ENCODE data around the gene TP53I11. TPM values are rescaled to one million over a fixed set of nuclear protein-coding genes. Genes with fewer than 3 reads are reported as not detected.

The TP53I11 gene
- total and polyA plus RNA-seq, 2 donors (not counting 1 experiment from before 2014, with no cell fraction given): 25.0 to 229 TPM

DNA sequence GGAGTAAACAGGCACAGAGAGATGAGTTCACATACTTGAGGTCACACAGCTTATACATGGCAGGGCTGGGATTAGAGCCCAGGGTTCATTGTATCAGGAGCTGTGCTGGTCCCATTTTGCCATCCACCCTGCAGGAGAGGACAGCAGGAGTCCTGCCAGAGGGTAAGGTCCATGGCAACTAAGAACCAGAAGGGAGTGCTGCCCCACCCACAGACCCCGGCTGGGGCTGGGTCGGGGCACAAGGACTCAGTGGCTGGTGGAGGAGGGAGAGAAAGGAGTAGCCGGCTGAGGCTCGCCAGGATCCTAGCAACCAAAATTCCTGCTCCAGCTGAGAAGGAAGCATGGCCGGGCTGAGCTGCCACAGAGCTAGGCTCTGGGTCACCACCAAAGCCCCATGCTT, 25.9 kb upstream of the TP53I11 start:
- H3K4me3 Mint-ChIP-seq: no peak overlapping the region
- no peaks in the 10 kb centered on the region for H3K79me2 ChIP-seq (ENCODE audit: control insufficient read depth, insufficient read depth, low read length)

DNA sequence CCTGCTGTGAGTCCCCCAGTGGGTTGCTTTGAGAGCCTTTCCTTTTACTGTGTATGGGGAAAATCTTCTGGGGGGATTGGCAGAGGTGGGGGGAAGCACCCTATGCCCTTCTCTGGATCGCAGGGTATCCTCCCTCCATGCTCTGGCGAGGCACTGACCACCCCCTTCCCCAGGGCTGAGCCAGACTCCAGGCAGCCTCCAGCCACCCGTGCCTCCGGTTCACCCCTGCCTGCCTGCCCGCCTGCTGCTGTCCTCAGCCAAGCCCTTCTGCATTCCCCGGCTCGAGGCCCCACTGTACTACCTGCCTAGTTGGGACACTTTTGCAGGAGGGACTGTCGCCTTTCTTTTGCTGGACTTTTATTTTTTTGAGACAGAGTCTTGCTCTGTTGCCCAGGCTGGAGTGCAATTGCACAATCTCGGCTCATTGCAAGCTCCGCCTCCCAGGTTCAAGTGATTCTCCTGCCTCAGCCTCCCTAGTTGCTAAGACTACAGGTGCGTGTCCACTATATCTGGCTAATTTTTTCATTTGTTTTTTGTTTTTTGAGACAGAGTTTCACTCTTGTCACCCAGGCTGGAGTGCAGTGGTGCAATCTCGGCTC, 23.8 kb upstream of the TP53I11 start:
- CTCF ChIA-PET: interaction anchor here (6.7 kb wide), 1 partner anchor 129 kb away, joined by 37 read pairs; no protein-coding TSS in a partner anchor
- Mint-ChIP-seq H3K9me3 (ENCODE audit: insufficient read depth) (no peaks in the 10 kb centered on the region), H3K27me3 (no peaks in the 10 kb centered on the region), H3K4me1 (peaks cover 2% of the 10 kb centered on the region), H3K4me3 (no peak overlapping the region), H3K27ac (no peak overlapping the region)
- no peak overlapping the region for H2AFZ ChIP-seq (ENCODE audit: insufficient read depth, low read depth, low read length, poor library complexity, severe bottlenecking)
- no peak overlapping the region for H3K9ac ChIP-seq (ENCODE audit: low read length)
- WGBS (ENCODE audit: insufficient coverage): 89% methylated on average over 11 of the region's 12 CpGs
- POLR2A ChIA-PET: no interaction called here
- H4K20me1 ChIP-seq (ENCODE audit: control insufficient read depth, insufficient read depth, low read length, poor library complexity, severe bottlenecking): no peaks in the 10 kb centered on the region
- no peaks in the 10 kb centered on the region for H3K79me2 ChIP-seq (ENCODE audit: control insufficient read depth, insufficient read depth, low read length)
- H3K9me3 ChIP-seq (ENCODE audit: control extremely low read depth in 1 of 3, control insufficient read depth in 2 of 3, insufficient read depth in 1 of 3, low read length in 2 of 3): no peaks in the 10 kb centered on the region
- DNase-seq (no peak), ATAC-seq (ENCODE audit: low read depth) (no peak)
- no peak overlapping the region for H3K27ac ChIP-seq (ENCODE audit: low read length in 2 of 2)
- no peak overlapping the region for H3K4me3 ChIP-seq (ENCODE audit: control extremely low read depth in 1 of 5, extremely low read depth in 1 of 5, insufficient read depth in 1 of 5, low read depth in 2 of 5, low read length in 4 of 5)
- H3K4me1 ChIP-seq (ENCODE audit: control insufficient read depth in 2 of 2, insufficient read depth in 2 of 2, low read length in 2 of 2): peaks cover 6 to 8% of the 10 kb centered on the region in 2 donors
- H3K36me3 ChIP-seq (replicated peaks in 1 of 2; ENCODE audit: control extremely low read depth in 1 of 2, control insufficient read depth in 1 of 2, extremely low read depth in 1 of 2, insufficient read depth in 2 of 2, low read length in 1 of 2): no peaks in the 10 kb centered on the region
- H3K27me3 ChIP-seq (replicated peaks in 1 of 4; ENCODE audit: control extremely low read depth in 1 of 4, control insufficient read depth in 3 of 4, insufficient read depth in 4 of 4, low read length in 3 of 4): peaks cover 0 to 13% (median 2%) of the 10 kb centered on the region in 4 experiments
- H3K4me2 ChIP-seq (replicated peaks; ENCODE audit: low read depth, low read length, poor library complexity, severe bottlenecking): no peak overlapping the region
- TF ChIP-seq, protein P1, sequence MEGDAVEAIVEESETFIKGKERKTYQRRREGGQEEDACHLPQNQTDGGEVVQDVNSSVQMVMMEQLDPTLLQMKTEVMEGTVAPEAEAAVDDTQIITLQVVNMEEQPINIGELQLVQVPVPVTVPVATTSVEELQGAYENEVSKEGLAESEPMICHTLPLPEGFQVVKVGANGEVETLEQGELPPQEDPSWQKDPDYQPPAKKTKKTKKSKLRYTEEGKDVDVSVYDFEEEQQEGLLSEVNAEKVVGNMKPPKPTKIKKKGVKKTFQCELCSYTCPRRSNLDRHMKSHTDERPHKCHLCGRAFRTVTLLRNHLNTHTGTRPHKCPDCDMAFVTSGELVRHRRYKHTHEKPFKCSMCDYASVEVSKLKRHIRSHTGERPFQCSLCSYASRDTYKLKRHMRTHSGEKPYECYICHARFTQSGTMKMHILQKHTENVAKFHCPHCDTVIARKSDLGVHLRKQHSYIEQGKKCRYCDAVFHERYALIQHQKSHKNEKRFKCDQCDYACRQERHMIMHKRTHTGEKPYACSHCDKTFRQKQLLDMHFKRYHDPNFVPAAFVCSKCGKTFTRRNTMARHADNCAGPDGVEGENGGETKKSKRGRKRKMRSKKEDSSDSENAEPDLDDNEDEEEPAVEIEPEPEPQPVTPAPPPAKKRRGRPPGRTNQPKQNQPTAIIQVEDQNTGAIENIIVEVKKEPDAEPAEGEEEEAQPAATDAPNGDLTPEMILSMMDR (IDR thresholded peaks at IDR 0.05): no peak
- no peak for TF ChIP-seq EZH2 (IDR thresholded peaks at IDR 0.05; ENCODE audit: borderline replicate concordance, insufficient read depth, low read depth, low read length, poor library complexity, severe bottlenecking)
- intact Hi-C loops (cut with micrococcal nuclease): no loop called here

More for the DNA sequence above, 25.9 kb upstream of the TP53I11 start:
- no peak for TF ChIP-seq EZH2 (IDR thresholded peaks at IDR 0.05; ENCODE audit: borderline replicate concordance, insufficient read depth, low read depth, low read length, poor library complexity, severe bottlenecking)
- TF ChIP-seq, protein P1 (IDR thresholded peaks at IDR 0.05): no peak
- no peaks in the 10 kb centered on the region for H3K36me3 ChIP-seq (replicated peaks in 1 of 2; ENCODE audit: control extremely low read depth in 1 of 2, control insufficient read depth in 1 of 2, extremely low read depth in 1 of 2, insufficient read depth in 2 of 2, low read length in 1 of 2)
- no peaks in the 10 kb centered on the region for H3K9me3 ChIP-seq (ENCODE audit: control extremely low read depth in 1 of 3, control insufficient read depth in 2 of 3, insufficient read depth in 1 of 3, low read length in 2 of 3)
- no peaks in the 10 kb centered on the region for H4K20me1 ChIP-seq (ENCODE audit: control insufficient read depth, insufficient read depth, low read length, poor library complexity, severe bottlenecking)
- intact Hi-C loops (cut with micrococcal nuclease): no loop called here
- H3K9ac ChIP-seq (ENCODE audit: low read length): no peak overlapping the region
- H3K27me3 Mint-ChIP-seq: no peaks in the 10 kb centered on the region
- H3K4me1 ChIP-seq (ENCODE audit: control insufficient read depth in 2 of 2, insufficient read depth in 2 of 2, low read length in 2 of 2): peaks cover 12 to 21% of the 10 kb centered on the region in 2 donors
- 100% methylated on average over 4 of the region's 5 CpGs for WGBS (ENCODE audit: insufficient coverage)
- H3K4me3 ChIP-seq (ENCODE audit: control extremely low read depth in 1 of 5, extremely low read depth in 1 of 5, insufficient read depth in 1 of 5, low read depth in 2 of 5, low read length in 4 of 5): no peak overlapping the region
- DNase-seq (no peak), ATAC-seq (ENCODE audit: low read depth) (no peak)
- no peak overlapping the region for H3K4me2 ChIP-seq (replicated peaks; ENCODE audit: low read depth, low read length, poor library complexity, severe bottlenecking)
- H3K27ac ChIP-seq (ENCODE audit: low read length in 2 of 2): no peak overlapping the region
- POLR2A ChIA-PET: no interaction called here
- H3K27ac Mint-ChIP-seq: no peak overlapping the region
- H3K27me3 ChIP-seq (replicated peaks in 1 of 4; ENCODE audit: control extremely low read depth in 1 of 4, control insufficient read depth in 3 of 4, insufficient read depth in 4 of 4, low read length in 3 of 4): peaks cover 0 to 13% (median 2%) of the 10 kb centered on the region in 4 experiments
- peaks cover 11% of the 10 kb centered on the region for H3K4me1 Mint-ChIP-seq
- no peaks in the 10 kb centered on the region for H3K9me3 Mint-ChIP-seq (ENCODE audit: insufficient read depth)
- CTCF ChIA-PET: interaction anchor here (0.8 to 6.7 kb wide), 9 partner anchors 8 to 127 kb away, joined by 3 to 37 read pairs (median 4); no protein-coding TSS in a partner anchor
- no peak overlapping the region for H2AFZ ChIP-seq (ENCODE audit: insufficient read depth, low read depth, low read length, poor library complexity, severe bottlenecking)

All from B cell (primary cell).